Glutamatergic neuron (in vitro differentiated cells): ENCODE data around the gene BANK1. TPM values are rescaled to one million over a fixed set of nuclear protein-coding genes. Genes with fewer than 3 reads are reported as not detected.

Experiments
- DNase-seq: peaks from one replicate; pipeline ENCODE4 v3.0.0; 2022
- H3K27ac Mint-ChIP-seq: one replicate; pipeline ENCODE4 v1.8.0; 2020; ENCODE audit warnings: mild to moderate bottlenecking, mixed read lengths, inconsistent platforms; ENCODE audit not compliant: unreplicated experiment
- H3K27me3 Mint-ChIP-seq: one replicate; pipeline ENCODE4 v1.8.0; 2020; ENCODE audit warnings: mild to moderate bottlenecking, moderate library complexity, mixed read lengths, inconsistent platforms; ENCODE audit not compliant: unreplicated experiment
- H3K36me3 Mint-ChIP-seq: one replicate; pipeline ENCODE4 v1.8.0; 2020; ENCODE audit warnings: mild to moderate bottlenecking, mixed read lengths, inconsistent platforms; ENCODE audit not compliant: unreplicated experiment
- H3K4me1 Mint-ChIP-seq: one replicate; pipeline ENCODE4 v1.8.0; 2020; ENCODE audit warnings: mild to moderate bottlenecking, low read depth, mixed read lengths, inconsistent platforms; ENCODE audit not compliant: unreplicated experiment
- H3K4me3 Mint-ChIP-seq: one replicate; pipeline ENCODE4 v1.8.0; 2020; ENCODE audit warnings: mild to moderate bottlenecking, mixed read lengths, inconsistent platforms; ENCODE audit not compliant: unreplicated experiment
- H3K9me3 Mint-ChIP-seq: one replicate; pipeline ENCODE4 v1.8.0; 2020; ENCODE audit warnings: mild to moderate bottlenecking, moderate library complexity, mixed read lengths, inconsistent platforms; ENCODE audit not compliant: unreplicated experiment
- CTCF ChIP-seq: fragments of 200-600 bp; sonication (generic); IDR thresholded peaks from one replicate; pipeline ENCODE4 v1.5.0; 2021; ENCODE audit not compliant: partially characterized antibody, unreplicated experiment
- total RNA-seq: library from RNA; stranded (reverse); fragmentation: NEBNext Ultra II Directional; extraction: Animal tissue kit (Norgen Biotek cat#: 25700); gene quantifications from one replicate; pipeline ENCODE4 v1.2.1, GENCODE V29; 2021; ENCODE audit not compliant: unreplicated experiment

Gene BANK1
- total RNA-seq, 1 donor from 2014 or later: not detected

- Mint-ChIP-seq H3K27me3 (no peaks in the 10 kb centered on the region), H3K36me3 (no peaks in the 10 kb centered on the region), H3K9me3 (peaks cover 1% of the 10 kb centered on the region), H3K4me3 (no peak overlapping the region), H3K27ac (no peak overlapping the region), H3K4me1 (peaks cover 3% of the 10 kb centered on the region)
- no peak for DNase-seq
- no peak for TF ChIP-seq CTCF
These were observed 11.4 kb downstream of the BANK1 start for GRCh38 chr4:101801958-101802357.

- H3K9me3 Mint-ChIP-seq: no peaks in the 10 kb centered on the region
- no peak for DNase-seq
- H3K4me1 Mint-ChIP-seq: peaks cover 5% of the 10 kb centered on the region
- no peaks in the 10 kb centered on the region for H3K36me3 Mint-ChIP-seq
- no peak for TF ChIP-seq CTCF
- H3K27me3 Mint-ChIP-seq: no peaks in the 10 kb centered on the region
- no peak overlapping the region for H3K4me3 Mint-ChIP-seq
- H3K27ac Mint-ChIP-seq: no peak overlapping the region
These were observed 16.4 kb downstream of the BANK1 start for GRCh38 chr4:101806914-101807313.

GRCh38 chr4:101807351-101807750, 16.8 kb downstream of the BANK1 start:
- H3K27ac Mint-ChIP-seq: no peak overlapping the region
- H3K4me1 Mint-ChIP-seq: peaks cover 5% of the 10 kb centered on the region
- DNase-seq: no peak
- H3K27me3 Mint-ChIP-seq: no peaks in the 10 kb centered on the region
- no peaks in the 10 kb centered on the region for H3K36me3 Mint-ChIP-seq
- TF ChIP-seq CTCF: no peak
- H3K9me3 Mint-ChIP-seq: no peaks in the 10 kb centered on the region
- no peak overlapping the region for H3K4me3 Mint-ChIP-seq

- Mint-ChIP-seq H3K27me3 (no peaks in the 10 kb centered on the region), H3K4me1 (no peaks in the 10 kb centered on the region), H3K9me3 (no peaks in the 10 kb centered on the region)
These were observed 23.1 kb downstream of the BANK1 start for GRCh38 chr4:101813604-101814003.

GRCh38 chr4:101818362-101818761, 27.8 kb downstream of the BANK1 start:
- H3K27me3 Mint-ChIP-seq: no peaks in the 10 kb centered on the region
- no peak overlapping the region for H3K4me3 Mint-ChIP-seq
- no peak for DNase-seq
- no peak overlapping the region for H3K27ac Mint-ChIP-seq
- H3K9me3 Mint-ChIP-seq: no peaks in the 10 kb centered on the region
- no peak for TF ChIP-seq CTCF
- H3K36me3 Mint-ChIP-seq: no peaks in the 10 kb centered on the region
- H3K4me1 Mint-ChIP-seq: no peaks in the 10 kb centered on the region

More at GRCh38 chr4:101813604-101814003, 23.1 kb downstream of the BANK1 start:
- no peak for DNase-seq
- Mint-ChIP-seq H3K27ac (no peak overlapping the region), H3K36me3 (no peaks in the 10 kb centered on the region), H3K4me3 (no peak overlapping the region)
- TF ChIP-seq CTCF: no peak
